ENCODE results near the gene SCNN1G. TPM values are rescaled to one million over a fixed set of nuclear protein-coding genes. Genes with fewer than 3 reads are reported as not detected.

The SCNN1G gene
- total and polyA plus RNA-seq, 4 donors: 0.63 TPM; not detected in 3

GRCh38 chr16:23160082-23160481 is 22.5 kb upstream of the SCNN1G start:
- intact Hi-C loops (cut with DNase I): no loop called here

GRCh38 chr16:23160574-23160973 is 22.0 kb upstream of the SCNN1G start:
- ATAC-seq (ENCODE audit: low FRiP score) (no peak), DNase-seq (no peak)
- Histone ChIP-seq H3K4me3 (ENCODE audit: low read length in 2 of 2) (no peak overlapping the region), H3K36me3 (ENCODE audit: control insufficient read depth in 1 of 2, insufficient read depth in 2 of 2, low read length in 1 of 2) (no peaks in the 10 kb centered on the region), H3K9me3 (ENCODE audit: control insufficient read depth, low read length) (no peaks in the 10 kb centered on the region), H3K27ac (ENCODE audit: low read depth in 1 of 2, low read length in 2 of 2) (no peak overlapping the region), H3K27me3 (ENCODE audit: control insufficient read depth in 1 of 2, insufficient read depth in 2 of 2, low read length in 1 of 2) (no peaks in the 10 kb centered on the region), H3K4me1 (ENCODE audit: control insufficient read depth in 1 of 2, insufficient read depth in 2 of 2, low read length in 2 of 2) (no peaks in the 10 kb centered on the region)
- intact Hi-C loops (cut with DNase I): no loop called here
- WGBS, 2 donors: 65 to 71% methylated on average over 3 of the region's 3 CpGs

More at GRCh38 chr16:23160082-23160481, 22.5 kb upstream of the SCNN1G start:
- DNase-seq: no peak
- no peaks in the 10 kb centered on the region for H3K36me3 ChIP-seq (ENCODE audit: control insufficient read depth in 1 of 2, insufficient read depth in 2 of 2, low read length in 1 of 2)
- ATAC-seq (ENCODE audit: low FRiP score): no peak
- H3K27me3 ChIP-seq (ENCODE audit: control insufficient read depth in 1 of 2, insufficient read depth in 2 of 2, low read length in 1 of 2): no peaks in the 10 kb centered on the region
- H3K27ac ChIP-seq (ENCODE audit: low read depth in 1 of 2, low read length in 2 of 2): no peak overlapping the region
- whole genome bisulfite sequencing, 2 donors: 71 to 78% methylated on average over 4 of the region's 4 CpGs
- H3K4me3 ChIP-seq (ENCODE audit: low read length in 2 of 2): no peak overlapping the region
- no peaks in the 10 kb centered on the region for H3K4me1 ChIP-seq (ENCODE audit: control insufficient read depth in 1 of 2, insufficient read depth in 2 of 2, low read length in 2 of 2)
- H3K9me3 ChIP-seq (ENCODE audit: control insufficient read depth, low read length): no peaks in the 10 kb centered on the region

GRCh38 chr16:23163921-23164320 is 18.6 kb upstream of the SCNN1G start:
- Histone ChIP-seq H3K36me3 (ENCODE audit: control insufficient read depth in 1 of 2, insufficient read depth in 2 of 2, low read length in 1 of 2) (no peaks in the 10 kb centered on the region), H3K4me3 (ENCODE audit: low read length in 2 of 2) (no peak overlapping the region), H3K9me3 (ENCODE audit: control insufficient read depth, low read length) (no peaks in the 10 kb centered on the region), H3K4me1 (ENCODE audit: control insufficient read depth in 1 of 2, insufficient read depth in 2 of 2, low read length in 2 of 2) (no peaks in the 10 kb centered on the region), H3K27me3 (ENCODE audit: control insufficient read depth in 1 of 2, insufficient read depth in 2 of 2, low read length in 1 of 2) (no peaks in the 10 kb centered on the region), H3K27ac (ENCODE audit: low read depth in 1 of 2, low read length in 2 of 2) (no peak overlapping the region)
- DNase-seq: no peak
- 91 to 93% methylated on average over 2 of the region's 2 CpGs for WGBS, 2 donors
- ATAC-seq (ENCODE audit: low FRiP score): no peak
- intact Hi-C loops (cut with DNase I): no loop called here

GRCh38 chr16:23164736-23165135 is 17.8 kb upstream of the SCNN1G start:
- H3K36me3 ChIP-seq (ENCODE audit: control insufficient read depth in 1 of 2, insufficient read depth in 2 of 2, low read length in 1 of 2): no peaks in the 10 kb centered on the region
- H3K4me3 ChIP-seq (ENCODE audit: low read length in 2 of 2): no peak overlapping the region
- intact Hi-C loops (cut with DNase I): no loop called here
- no peak for DNase-seq
- H3K4me1 ChIP-seq (ENCODE audit: control insufficient read depth in 1 of 2, insufficient read depth in 2 of 2, low read length in 2 of 2): no peaks in the 10 kb centered on the region
- no peak overlapping the region for H3K27ac ChIP-seq (ENCODE audit: low read depth in 1 of 2, low read length in 2 of 2)
- no peaks in the 10 kb centered on the region for H3K9me3 ChIP-seq (ENCODE audit: control insufficient read depth, low read length)
- WGBS, 2 donors: 86 to 88% methylated on average over 4 of the region's 4 CpGs
- no peak for ATAC-seq (ENCODE audit: low FRiP score)
- no peaks in the 10 kb centered on the region for H3K27me3 ChIP-seq (ENCODE audit: control insufficient read depth in 1 of 2, insufficient read depth in 2 of 2, low read length in 1 of 2)

GRCh38 chr16:23172583-23172982 is 10.0 kb upstream of the SCNN1G start:
- no peak for DNase-seq
- intact Hi-C loops (cut with DNase I): no loop called here
- WGBS, 2 donors: 40 to 41% methylated on average over 7 of the region's 7 CpGs
- ATAC-seq (ENCODE audit: low FRiP score): no peak
- H3K4me3 ChIP-seq (ENCODE audit: low read length in 2 of 2): no peak overlapping the region
- no peak overlapping the region for H3K27ac ChIP-seq (ENCODE audit: low read depth in 1 of 2, low read length in 2 of 2)
- no peaks in the 10 kb centered on the region for H3K36me3 ChIP-seq (ENCODE audit: control insufficient read depth in 1 of 2, insufficient read depth in 2 of 2, low read length in 1 of 2)
- H3K27me3 ChIP-seq (ENCODE audit: control insufficient read depth in 1 of 2, insufficient read depth in 2 of 2, low read length in 1 of 2): no peaks in the 10 kb centered on the region
- H3K4me1 ChIP-seq (ENCODE audit: control insufficient read depth in 1 of 2, insufficient read depth in 2 of 2, low read length in 2 of 2): no peaks in the 10 kb centered on the region
- H3K9me3 ChIP-seq (ENCODE audit: control insufficient read depth, low read length): no peaks in the 10 kb centered on the region

GRCh38 chr16:23172994-23173393 is 9.6 kb upstream of the SCNN1G start:
- WGBS, 2 donors: 85 to 89% methylated on average over 3 of the region's 3 CpGs
- Histone ChIP-seq H3K4me3 (ENCODE audit: low read length in 2 of 2) (no peak overlapping the region), H3K27me3 (ENCODE audit: control insufficient read depth in 1 of 2, insufficient read depth in 2 of 2, low read length in 1 of 2) (no peaks in the 10 kb centered on the region), H3K4me1 (ENCODE audit: control insufficient read depth in 1 of 2, insufficient read depth in 2 of 2, low read length in 2 of 2) (no peaks in the 10 kb centered on the region), H3K36me3 (ENCODE audit: control insufficient read depth in 1 of 2, insufficient read depth in 2 of 2, low read length in 1 of 2) (no peaks in the 10 kb centered on the region), H3K27ac (ENCODE audit: low read depth in 1 of 2, low read length in 2 of 2) (no peak overlapping the region), H3K9me3 (ENCODE audit: control insufficient read depth, low read length) (no peaks in the 10 kb centered on the region)
- DNase-seq (no peak), ATAC-seq (ENCODE audit: low FRiP score) (no peak)
- intact Hi-C loops (cut with DNase I): no loop called here

- H3K9me3 ChIP-seq (ENCODE audit: control insufficient read depth, low read length): no peaks in the 10 kb centered on the region
- H3K4me3 ChIP-seq (ENCODE audit: low read length in 2 of 2): no peak overlapping the region
- DNase-seq: no peak
- no peaks in the 10 kb centered on the region for H3K4me1 ChIP-seq (ENCODE audit: control insufficient read depth in 1 of 2, insufficient read depth in 2 of 2, low read length in 2 of 2)
- 33 to 34% methylated on average over 2 of the region's 2 CpGs for WGBS, 2 donors
- H3K36me3 ChIP-seq (ENCODE audit: control insufficient read depth in 1 of 2, insufficient read depth in 2 of 2, low read length in 1 of 2): no peaks in the 10 kb centered on the region
- H3K27me3 ChIP-seq (ENCODE audit: control insufficient read depth in 1 of 2, insufficient read depth in 2 of 2, low read length in 1 of 2): no peaks in the 10 kb centered on the region
- intact Hi-C loops (cut with DNase I): no loop called here
- ATAC-seq (ENCODE audit: low FRiP score): no peak
- H3K27ac ChIP-seq (ENCODE audit: low read depth in 1 of 2, low read length in 2 of 2): no peak overlapping the region
These were observed 7.9 kb upstream of the SCNN1G start for GRCh38 chr16:23174622-23175021.

GRCh38 chr16:23175651-23176050 is 6.9 kb upstream of the SCNN1G start:
- Histone ChIP-seq H3K36me3 (ENCODE audit: control insufficient read depth in 1 of 2, insufficient read depth in 2 of 2, low read length in 1 of 2) (no peaks in the 10 kb centered on the region), H3K27me3 (ENCODE audit: control insufficient read depth in 1 of 2, insufficient read depth in 2 of 2, low read length in 1 of 2) (no peaks in the 10 kb centered on the region), H3K4me3 (ENCODE audit: low read length in 2 of 2) (no peak overlapping the region), H3K4me1 (ENCODE audit: control insufficient read depth in 1 of 2, insufficient read depth in 2 of 2, low read length in 2 of 2) (no peaks in the 10 kb centered on the region), H3K27ac (ENCODE audit: low read depth in 1 of 2, low read length in 2 of 2) (no peak overlapping the region), H3K9me3 (ENCODE audit: control insufficient read depth, low read length) (no peaks in the 10 kb centered on the region)
- ATAC-seq (ENCODE audit: low FRiP score) (no peak), DNase-seq (no peak)
- intact Hi-C loops (cut with DNase I): no loop called here

- intact Hi-C loops (cut with DNase I): no loop called here
- H3K4me1 ChIP-seq (ENCODE audit: control insufficient read depth in 1 of 2, insufficient read depth in 2 of 2, low read length in 2 of 2): no peaks in the 10 kb centered on the region
- 91 to 93% methylated on average over 4 of the region's 4 CpGs for WGBS, 2 donors
- H3K36me3 ChIP-seq (ENCODE audit: control insufficient read depth in 1 of 2, insufficient read depth in 2 of 2, low read length in 1 of 2): no peaks in the 10 kb centered on the region
- peaks cover 0 to 3% of the 10 kb centered on the region in 2 donors for H3K27me3 ChIP-seq (ENCODE audit: control insufficient read depth in 1 of 2, insufficient read depth in 2 of 2, low read length in 1 of 2)
- no peak overlapping the region for H3K4me3 ChIP-seq (ENCODE audit: low read length in 2 of 2)
- ATAC-seq (ENCODE audit: low FRiP score) (no peak), DNase-seq (no peak)
- H3K27ac ChIP-seq (ENCODE audit: low read depth in 1 of 2, low read length in 2 of 2): no peak overlapping the region
- H3K9me3 ChIP-seq (ENCODE audit: control insufficient read depth, low read length): no peaks in the 10 kb centered on the region
These were observed 1.0 kb upstream of the SCNN1G start for GRCh38 chr16:23181506-23181905.

All from aorta (tissue), 5 donors.